IMR-90 (cell line): ENCODE data around the gene TENT5A. TPM values are rescaled to one million over a fixed set of nuclear protein-coding genes. Genes with fewer than 3 reads are reported as not detected.

Source experiments
- ATAC-seq: fragments of 200-7000 bp; cut with Tn5 transposase; 2 replicates; pipeline ENCODE4 v1.9.1; 2020; ENCODE audit warnings: low read depth, mild to moderate bottlenecking, moderate library complexity
- BruUV-seq: library from RNA; stranded (reverse); fragments of 400-500 nt; replicated peaks from 2 replicates; lab custom pipeline; 2021; lab: Mats Ljungman, UMichigan
- CTCF ChIA-PET: fragments of 300-600 bp; formaldehyde crosslinking; extraction: SDS; loops from one replicate; lab custom pipeline; 2021; ENCODE audit warnings: antibody characterized with exemption; lab: Yijun Ruan, JAX
- POLR2A ChIA-PET: fragments of 300-600 bp; sonication (Branson Sonifier 250); formaldehyde crosslinking; loops from one replicate; lab custom pipeline; 2022; ENCODE audit warnings: antibody characterized with exemption; ENCODE audit not compliant: unreplicated experiment; lab: Charles Lee
- DNase-seq: peaks from one replicate; pipeline ENCODE4 v3.0.0; 2013
- H2AFZ ChIP-seq: replicated peaks from 2 replicates; pipeline ENCODE3; 2013; ENCODE audit warnings: low read length, mild to moderate bottlenecking; ENCODE audit not compliant: poor library complexity
- H2AK5ac ChIP-seq: 2 replicates; pipeline ENCODE4 v1.6.1; 2013; ENCODE audit warnings: low read depth, low read length, inconsistent platforms
- H2AK9ac ChIP-seq: replicated peaks from 2 replicates; pipeline ENCODE3; 2013; ENCODE audit warnings: mild to moderate bottlenecking, low read depth, low read length, moderate library complexity; ENCODE audit not compliant: poor library complexity
- H2BK120ac ChIP-seq: 2 replicates; pipeline ENCODE4 v1.6.1; 2013; ENCODE audit warnings: low read depth, low read length, inconsistent platforms
- H2BK15ac ChIP-seq: 3 replicates; pipeline ENCODE4 v1.6.1; 2013; ENCODE audit warnings: low read depth, low read length, inconsistent platforms
- H2BK20ac ChIP-seq: 2 replicates; pipeline ENCODE4 v1.6.1; 2013; ENCODE audit warnings: low read depth, mild to moderate bottlenecking, inconsistent platforms, low read length, moderate library complexity
- H2BK5ac ChIP-seq: 2 replicates; pipeline ENCODE4 v1.6.1; 2013; ENCODE audit warnings: mild to moderate bottlenecking, low read depth, low read length, inconsistent platforms; ENCODE audit not compliant: poor library complexity, severe bottlenecking
- H3K14ac ChIP-seq: replicated peaks from 2 replicates; pipeline ENCODE4 v1.6.1; 2013; ENCODE audit warnings: low read depth, low read length, inconsistent platforms
- H3K18ac ChIP-seq: 2 replicates; pipeline ENCODE4 v1.6.1; 2013; ENCODE audit warnings: low read depth, low read length, control low read depth
- H3K23ac ChIP-seq: 2 replicates; pipeline ENCODE4 v1.6.1; 2013; ENCODE audit warnings: low read depth, low read length, inconsistent platforms
- H3K27ac ChIP-seq: 2 replicates; pipeline ENCODE4 v1.5.1; 2013; ENCODE audit warnings: mild to moderate bottlenecking, control low read depth, low read length; ENCODE audit not compliant: insufficient read depth
- H3K27me3 ChIP-seq: 2 replicates; pipeline ENCODE4 v1.6.1; 2013; ENCODE audit warnings: low read length; ENCODE audit not compliant: control insufficient read depth, insufficient read depth
- H3K36me3 ChIP-seq: 2 replicates; pipeline ENCODE4 v1.6.1; 2013; ENCODE audit warnings: low read length, mixed read lengths; ENCODE audit not compliant: control insufficient read depth, insufficient read depth
- H3K4ac ChIP-seq: 2 replicates; pipeline ENCODE4 v1.6.1; 2013; ENCODE audit warnings: low read depth, low read length, inconsistent platforms
- H3K4me1 ChIP-seq: 2 replicates; pipeline ENCODE4 v1.6.1; 2013; ENCODE audit warnings: low read length, mixed read lengths; ENCODE audit not compliant: control insufficient read depth, insufficient read depth
- H3K4me2 ChIP-seq: 2 replicates; pipeline ENCODE4 v1.6.1; 2013; ENCODE audit warnings: low read depth, mild to moderate bottlenecking, control low read depth, low read length, moderate library complexity
- H3K4me3 ChIP-seq: 2 replicates; pipeline ENCODE4 v1.5.1; 2013; ENCODE audit warnings: low read depth, mild to moderate bottlenecking, control low read depth, low read length, moderate library complexity; ENCODE audit not compliant: insufficient read depth
- H3K56ac ChIP-seq: 2 replicates; pipeline ENCODE4 v1.6.1; 2013; ENCODE audit warnings: low read length, inconsistent platforms; ENCODE audit not compliant: insufficient read depth; ENCODE audit errors: extremely low read depth
- H3K79me1 ChIP-seq, 2 experiments: 2 replicates each; pipeline ENCODE4 v1.6.1; 2013; ENCODE audit warnings: low read length in 2 of 2, inconsistent platforms in 1 of 2, low read depth in 1 of 2
- H3K9ac ChIP-seq: 2 replicates; pipeline ENCODE4 v1.6.1; 2013; ENCODE audit warnings: low read depth, low read length, control low read depth
- H3K9me1 ChIP-seq: 2 replicates; pipeline ENCODE4 v1.6.1; 2013; ENCODE audit warnings: low read length, inconsistent platforms; ENCODE audit not compliant: insufficient read depth
- H3K9me3 ChIP-seq: 2 replicates; pipeline ENCODE4 v1.6.1; 2013; ENCODE audit warnings: low read length; ENCODE audit not compliant: control insufficient read depth, insufficient read depth
- H4K20me1 ChIP-seq: 2 replicates; pipeline ENCODE4 v1.6.1; 2013; ENCODE audit warnings: low read length, inconsistent platforms; ENCODE audit not compliant: insufficient read depth
- H4K5ac ChIP-seq: 2 replicates; pipeline ENCODE4 v1.6.1; 2013; ENCODE audit warnings: mild to moderate bottlenecking, low read depth, low read length, control low read depth
- H4K8ac ChIP-seq, 2 experiments: 2 replicates each; pipeline ENCODE4 v1.6.1; 2013; ENCODE audit warnings: low read depth in 2 of 2, low read length in 2 of 2, control low read depth in 1 of 2, inconsistent platforms in 1 of 2
- H4K91ac ChIP-seq: 2 replicates; pipeline ENCODE4 v1.6.1; 2013; ENCODE audit warnings: low read depth, low read length, inconsistent platforms; ENCODE audit not compliant: insufficient read depth
- BHLHE40 ChIP-seq: fragments of 150-350 bp; IDR thresholded peaks from 2 replicates; pipeline ENCODE4 v1.6.1; 2016; ENCODE audit warnings: mild to moderate bottlenecking, low read depth, low read length
- RAD21 ChIP-seq: IDR thresholded peaks from 2 replicates; pipeline ENCODE4 v1.6.1; 2012; ENCODE audit warnings: low read length, improper control_type of control experiment
- WGBS, 2 experiments: methylation state at CpG; one replicate each; pipeline versions ENCODE4 v1.1.5 to v1.1.7; 2013; ENCODE audit warnings: missing lambda C conversion rate in 2 of 2; ENCODE audit not compliant: insufficient read length in 1 of 2; ENCODE audit errors: extremely low coverage in 2 of 2; 5-methylcytosine and 5-hydroxymethylcytosine counted together
- dilution Hi-C: fragments of 300-500 bp; cut with HindIII; formaldehyde crosslinking; loops from one replicate; pipeline ENCODE4 v1.14.3; 2018; ENCODE audit warnings: low sequenced_read_pairs; ENCODE audit not compliant: unreplicated experiment
- in situ Hi-C: fragments of 300-500 bp; cut with MboI; formaldehyde crosslinking; loops from 3 replicates; pipeline ENCODE4 v1.14.3; 2019; ENCODE audit warnings: low sequenced_read_pairs, inconsistent platforms, mixed read lengths
- intact Hi-C: fragments of 100-400 bp; cut with micrococcal nuclease; formaldehyde crosslinking; loops from 2 replicates; pipeline ENCODE4 v1.10.0; 2022
- polyA plus RNA-seq, 3 experiments: library from polyadenylated mRNA; depleted of rRNA; stranded (reverse); fragments of >200 nt; gene quantifications; 2 replicates each; pipeline ENCODE4 v1.2.3, GENCODE V29; 2012; ENCODE audit warnings: low replicate concordance in 1 of 3
- total RNA-seq: library from RNA; depleted of rRNA; stranded (reverse); fragments of >200 nt; gene quantifications from 2 replicates; pipeline ENCODE4 v1.2.3, GENCODE V29; 2012

TENT5A gene
- total and polyA plus RNA-seq, 2 of the 4 experiments (the other 2 are of a cell fraction), result 3.5 to 10.8 TPM

DNA sequence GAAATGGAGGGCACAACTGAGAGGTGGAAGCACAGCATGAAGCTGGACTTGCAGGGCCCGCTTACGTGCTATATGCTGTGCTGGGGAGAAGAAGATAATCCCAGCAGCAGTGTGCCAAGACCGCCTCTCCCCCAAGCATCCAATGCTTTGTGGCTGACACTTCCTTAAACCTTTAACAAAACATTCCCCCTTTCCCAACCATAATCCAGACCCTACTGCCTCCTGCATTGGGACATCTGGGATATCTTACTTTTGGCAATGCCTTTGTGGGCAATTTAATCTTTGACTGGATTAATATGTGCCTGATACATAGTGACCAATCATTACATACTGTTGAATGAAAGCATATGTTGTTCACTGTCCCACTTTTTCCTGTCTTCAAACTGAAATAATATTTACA, 3.1 kb upstream of the TENT5A start:
- CTCF ChIA-PET, result no interaction called here

More for the DNA sequence above, 3.1 kb upstream of the TENT5A start:
- Histone ChIP-seq H4K20me1 (peaks cover 9% of the 10 kb centered on the region; the same call in 1 of the 2 replicates), H3K23ac (no peak overlapping the region), H3K4me2 (no peak overlapping the region), H2BK5ac (no peak overlapping the region), H3K14ac (no peak overlapping the region), H2AK9ac (peak overlapping the region; percentile 35), H3K27me3 (no peaks in the 10 kb centered on the region), H3K9me3 (no peaks in the 10 kb centered on the region), H2AFZ (peak overlapping the region; percentile 15), H4K91ac (no peak overlapping the region), H2AK5ac (peak overlapping the region; percentile 60), H3K27ac (no peak overlapping the region), H2BK15ac (no peak overlapping the region), H2BK120ac (peak overlapping the region; percentile 4; the same call in 1 of the 2 replicates), H3K4ac (no peak overlapping the region), H4K5ac (no peak overlapping the region), H3K9ac (no peak overlapping the region), H3K36me3 (no peaks in the 10 kb centered on the region), H3K4me1 (peaks cover 3% of the 10 kb centered on the region; the same call in 1 of the 2 replicates), H4K8ac (no peak overlapping the region), H3K9me1 (0 out of 2 replicates have a peak, but pooled peaks cover 4% of the 10 kb centered on the region), H3K18ac (no peak overlapping the region), H2BK20ac (no peak overlapping the region; the same call in 1 of the 2 replicates), H3K79me1 (peaks cover 0 to 13% of the 10 kb centered on the region in 2 experiments; a peak in 2 of 4 replicates), H3K4me3 (no peak overlapping the region), H3K56ac (no peak overlapping the region)
- no peak for DNase-seq
- ATAC-seq, result no peak
- no CpG with 5 or more reads among the region's 3 CpGs for WGBS, 2 experiments
- intact Hi-C loops, result loop anchor here (10.0 kb wide), 3 partner anchors 791 to 1621 kb away; no protein-coding TSS in a partner anchor
- no peak for TF ChIP-seq BHLHE40
- TF ChIP-seq RAD21, result no peak
- POLR2A ChIA-PET, result no interaction called here
- dilution Hi-C loops, result no loop called here
- in situ Hi-C loops, result loop anchor here (10.0 to 25.0 kb wide), 3 partner anchors 1151 to 1618 kb away; no protein-coding TSS in a partner anchor
- BruUV-seq, result no TSS peak
